GM12891 (cell line): ENCODE measurements around the gene EHBP1.
A peak's percentile ranks its signal among the peaks of the same experiment; 100 is the strongest.

ENCODE experiments used
- DNase-seq: peaks from one replicate; pipeline ENCODE4 v3.0.0; 2011; ENCODE audit warnings: low spot score; ENCODE audit not compliant: insufficient read length
- FAIRE-seq: peaks from 2 replicates; lab custom pipeline; 2011; peaks lifted over from hg19 to GRCh38; lab: Jason Lieb, UNC
- PAX5 ChIP-seq: IDR thresholded peaks from 2 replicates; pipeline ENCODE4 v1.6.1; 2011; ENCODE audit warnings: low read length, moderate library complexity, mild to moderate bottlenecking; ENCODE audit not compliant: insufficient read depth, severe bottlenecking
- POLR2A ChIP-seq: IDR thresholded peaks from 2 replicates; pipeline ENCODE4 v1.6.1; 2011; ENCODE audit warnings: low read depth, low read length, control low read depth
- POLR2AphosphoS5 ChIP-seq: IDR thresholded peaks from 2 replicates; pipeline ENCODE4 v1.6.1; 2011; ENCODE audit warnings: low read depth, low read length, control low read depth
- POU2F2 ChIP-seq: IDR thresholded peaks from 2 replicates; pipeline ENCODE4 v1.6.1; 2011; ENCODE audit warnings: low read depth, mild to moderate bottlenecking, control low read depth, low read length, moderate library complexity
- SPI1 ChIP-seq: IDR thresholded peaks from 2 replicates; pipeline ENCODE4 v1.6.1; 2011; ENCODE audit warnings: low read depth, low read length, control low read depth
- TAF1 ChIP-seq: IDR thresholded peaks from 2 replicates; pipeline ENCODE4 v1.6.1; 2011; ENCODE audit warnings: low read depth, low read length, control low read depth

Gene EHBP1

DNA sequence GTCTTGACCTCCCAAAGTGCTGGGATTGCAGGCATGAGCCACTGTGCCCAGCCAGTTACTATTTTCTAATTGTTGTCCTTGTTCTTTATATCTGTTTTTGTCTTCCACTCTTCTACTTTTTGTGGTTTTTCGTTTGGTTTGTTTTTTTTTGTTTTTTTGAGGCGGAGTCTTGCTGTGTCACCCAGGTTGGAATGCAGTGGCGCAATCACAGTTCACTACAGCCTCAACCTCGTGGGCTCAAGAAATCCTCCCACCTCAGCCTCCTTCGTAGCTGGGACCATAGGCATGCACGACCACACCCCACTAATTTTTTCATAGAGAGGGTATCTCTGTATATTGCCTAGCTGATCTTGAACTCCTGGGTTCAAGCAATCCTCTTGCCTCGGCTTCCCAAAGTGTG is 100.7 kb downstream of the EHBP1 start:
- TF ChIP-seq POU2F2 (no peak), TAF1 (no peak), POLR2A (no peak), SPI1 (no peak), PAX5 (no peak), POLR2AphosphoS5 (no peak)
- DNase-seq (no peak), FAIRE-seq (no peak)

- no peak for DNase-seq
Observed at GRCh38 chr2:62808554-62808953, 103.0 kb downstream of the EHBP1 start.

GRCh38 chr2:62811086-62811485 is 105.6 kb downstream of the EHBP1 start:
- TF ChIP-seq PAX5 (no peak), POU2F2 (no peak), POLR2AphosphoS5 (no peak), SPI1 (no peak), TAF1 (no peak), POLR2A (no peak)
- no peak for DNase-seq
- peak; percentile 5 for FAIRE-seq

More at GRCh38 chr2:62808554-62808953, 103.0 kb downstream of the EHBP1 start:
- no peak for TF ChIP-seq SPI1
- FAIRE-seq, result no peak

GRCh38 chr2:62811972-62812371 is 106.5 kb downstream of the EHBP1 start:
- FAIRE-seq, result no peak
- TF ChIP-seq POLR2A, result no peak
- no peak for TF ChIP-seq TAF1
- TF ChIP-seq SPI1, result no peak
- no peak for TF ChIP-seq POLR2AphosphoS5
- no peak for TF ChIP-seq PAX5
- no peak for TF ChIP-seq POU2F2

DNA sequence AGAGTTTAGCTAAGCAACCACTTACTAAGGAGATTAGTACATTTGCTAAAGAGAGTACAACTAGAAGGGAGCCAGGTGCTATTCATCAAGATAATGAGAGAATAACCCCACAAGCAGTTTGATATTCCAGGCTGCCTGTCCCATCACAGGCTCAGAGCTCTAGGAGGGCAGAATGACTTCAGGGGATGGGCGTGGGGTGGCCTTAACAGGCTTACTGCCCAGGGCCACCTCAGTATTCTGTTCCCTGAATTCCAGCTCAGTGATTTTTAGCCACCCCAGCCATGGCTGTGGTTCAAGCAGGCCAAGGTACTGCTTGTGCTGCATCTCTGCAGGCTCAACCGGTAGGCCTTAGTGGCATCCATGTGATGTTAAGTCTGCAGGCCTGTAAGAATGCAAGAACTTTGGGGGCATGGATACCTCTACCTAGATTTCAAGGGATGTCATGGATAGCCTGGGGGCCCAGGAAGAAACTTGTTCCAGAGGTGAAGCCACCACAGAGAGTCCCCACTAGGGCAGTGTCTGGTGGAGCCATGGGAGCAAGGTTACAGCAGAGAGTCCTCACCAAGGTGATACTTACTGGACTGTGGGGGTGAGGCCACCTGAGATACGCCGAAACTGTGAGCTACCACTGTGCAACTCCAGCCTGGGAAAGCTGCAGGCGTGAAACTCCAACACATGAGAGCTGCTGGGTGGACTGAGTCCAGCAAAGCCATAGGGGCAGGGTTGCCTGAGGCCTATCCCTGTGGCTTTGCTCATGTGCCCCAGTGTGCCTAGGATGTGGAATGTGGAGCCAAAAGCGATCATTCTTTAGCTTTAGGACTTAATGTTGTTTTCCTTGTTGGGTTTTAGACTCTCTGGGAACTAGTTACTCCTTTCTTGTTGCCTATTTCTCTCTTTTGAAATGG is 107.7 kb downstream of the EHBP1 start:
- DNase-seq, result no peak
- no peak for FAIRE-seq
- no peak for TF ChIP-seq POLR2AphosphoS5
- no peak for TF ChIP-seq PAX5
- no peak for TF ChIP-seq POU2F2
- TF ChIP-seq TAF1, result no peak
- TF ChIP-seq SPI1, result no peak

More at GRCh38 chr2:62811972-62812371, 106.5 kb downstream of the EHBP1 start:
- no peak for DNase-seq

GRCh38 chr2:62814123-62814522 is 108.6 kb downstream of the EHBP1 start:
- DNase-seq (no peak), FAIRE-seq (no peak)
- TF ChIP-seq POLR2AphosphoS5, result no peak
- no peak for TF ChIP-seq PAX5
- no peak for TF ChIP-seq POU2F2
- TF ChIP-seq POLR2A, result no peak
- no peak for TF ChIP-seq SPI1
- TF ChIP-seq TAF1, result no peak

- FAIRE-seq (no peak), DNase-seq (no peak)
- no peak for TF ChIP-seq PAX5
- no peak for TF ChIP-seq POLR2AphosphoS5
- no peak for TF ChIP-seq POLR2A
- no peak for TF ChIP-seq POU2F2
- TF ChIP-seq TAF1, result no peak
- no peak for TF ChIP-seq SPI1
Observed at GRCh38 chr2:62817348-62817747, 111.8 kb downstream of the EHBP1 start.

GRCh38 chr2:62817995-62818713 is 112.6 kb downstream of the EHBP1 start:
- TF ChIP-seq POLR2AphosphoS5, result no peak
- TF ChIP-seq POLR2A, result no peak
- no peak for TF ChIP-seq SPI1
- TF ChIP-seq POU2F2, result no peak
- TF ChIP-seq TAF1, result no peak
- TF ChIP-seq PAX5, result no peak
- DNase-seq (no peak), FAIRE-seq (no peak)

DNA sequence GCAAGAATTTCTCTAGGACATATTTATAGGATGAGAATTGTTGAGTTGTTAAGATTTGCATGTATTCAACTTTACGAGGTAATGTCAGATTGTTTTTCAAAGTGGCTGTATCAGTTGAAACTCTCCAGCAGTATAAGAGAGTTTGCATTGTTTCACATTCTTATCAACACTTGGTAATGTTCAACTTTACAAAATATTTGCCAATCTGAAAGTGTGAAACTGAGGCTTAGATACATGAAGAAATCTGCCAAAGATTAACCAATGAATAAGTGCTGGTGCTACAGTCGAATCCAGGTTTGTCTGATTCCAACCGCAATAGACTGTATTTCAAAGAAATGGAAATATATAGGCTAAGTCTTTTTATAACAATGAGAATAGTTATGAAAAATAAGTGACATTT is 117.0 kb downstream of the EHBP1 start:
- FAIRE-seq (no peak), DNase-seq (no peak)
- TF ChIP-seq POU2F2, result no peak
- TF ChIP-seq PAX5, result no peak
- no peak for TF ChIP-seq TAF1

- DNase-seq (no peak), FAIRE-seq (peak; percentile 5)
- TF ChIP-seq POLR2A (no peak), POLR2AphosphoS5 (no peak), TAF1 (no peak), SPI1 (no peak), PAX5 (no peak), POU2F2 (no peak)
Observed at GRCh38 chr2:62824388-62824787, 118.9 kb downstream of the EHBP1 start.
